ENCODE data around the gene STMN1. TPM values are rescaled to one million over a fixed set of nuclear protein-coding genes. Genes with fewer than 3 reads are reported as not detected.

STMN1 gene
- total and polyA plus RNA-seq, 3 experiments from 2014 or later: 88.7 to 325 (median 306) TPM

DNA sequence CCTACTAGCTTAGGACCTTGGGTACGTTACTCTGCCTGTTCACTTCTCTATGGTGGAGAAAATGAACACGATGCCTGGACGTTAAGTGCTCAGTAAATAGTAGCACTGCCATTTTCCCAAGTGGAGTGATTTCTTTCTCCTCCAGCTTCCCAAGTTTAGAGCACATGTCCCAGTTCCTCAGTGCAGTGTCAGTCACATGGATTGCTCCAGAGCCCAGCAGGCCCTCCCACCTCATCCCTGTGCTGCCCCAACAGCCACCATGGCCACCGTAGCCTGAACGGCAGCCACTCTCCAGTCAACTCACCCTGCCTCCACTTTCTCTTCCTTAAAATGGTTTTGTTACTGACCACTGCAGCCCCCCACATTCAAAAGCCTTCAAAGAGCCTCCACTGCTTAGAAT lies 8.5 kb downstream of the STMN1 start:
- CTCF ChIA-PET: interaction anchor here (1.0 to 5.3 kb wide), 4 partner anchors 7 to 272 kb away, joined by 3 to 204 read pairs (median 26); partner anchors contain the start of genes PAFAH2 and ZNF593
- no peak for DNase-seq
- peaks cover 2 to 32% (median 5%) of the 10 kb centered on the region in 3 donors for H3K36me3 Mint-ChIP-seq
- Histone ChIP-seq H3K27me3 (ENCODE audit: insufficient read depth, low read length, poor library complexity, severe bottlenecking) (no peaks in the 10 kb centered on the region), H3K36me3 (ENCODE audit: insufficient read depth, low read length) (no peaks in the 10 kb centered on the region), H3K4me1 (ENCODE audit: insufficient read depth, low read length) (peaks cover 5% of the 10 kb centered on the region), H3K9me3 (ENCODE audit: low read length) (no peaks in the 10 kb centered on the region), H3K27ac (ENCODE audit: low read depth, low read length) (no peak overlapping the region), H3K4me3 (ENCODE audit: low read length) (no peak overlapping the region)
- H3K27me3 Mint-ChIP-seq: no peaks in the 10 kb centered on the region
- no peaks in the 10 kb centered on the region for H3K9me3 Mint-ChIP-seq
- POLR2A ChIA-PET: no interaction called here
- peaks cover 7 to 9% (median 9%) of the 10 kb centered on the region in 3 donors for H3K4me1 Mint-ChIP-seq
- H3K27ac Mint-ChIP-seq: no peak overlapping the region
- no peak overlapping the region for H3K4me3 Mint-ChIP-seq

DNA sequence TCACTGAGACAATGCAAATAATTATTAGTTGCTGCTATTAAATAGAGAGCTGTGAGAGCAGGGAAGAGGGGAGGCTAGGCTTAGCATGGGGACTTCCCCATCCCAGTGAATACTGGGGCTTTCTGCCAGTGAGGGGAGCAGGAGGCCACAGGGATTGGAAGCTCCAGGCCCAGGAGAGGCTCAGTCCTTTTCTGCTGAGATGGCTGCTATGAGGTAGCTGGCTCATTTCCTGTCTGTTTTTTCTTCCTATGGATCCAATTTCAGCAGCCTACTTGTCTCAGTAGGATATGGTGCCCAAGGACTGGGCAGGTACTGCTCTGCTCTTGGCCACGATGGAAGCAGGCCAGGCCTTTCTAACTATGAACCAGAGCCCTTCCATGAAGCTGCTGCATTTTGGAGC lies 10.0 kb downstream of the STMN1 start:
- no peak overlapping the region for H3K4me3 ChIP-seq (ENCODE audit: low read length)
- Mint-ChIP-seq H3K4me1 (peaks cover 7 to 9% (median 9%) of the 10 kb centered on the region in 3 donors), H3K9me3 (no peaks in the 10 kb centered on the region), H3K27ac (no peak overlapping the region), H3K4me3 (no peak overlapping the region), H3K27me3 (no peaks in the 10 kb centered on the region), H3K36me3 (peaks cover 0 to 24% (median 5%) of the 10 kb centered on the region in 3 donors)
- POLR2A ChIA-PET: interaction anchor here (0.8 to 2.5 kb wide), 3 partner anchors 9 to 102 kb away, joined by 4 to 21 read pairs (median 16); partner anchors contain the start of gene PAFAH2
- H3K27ac ChIP-seq (ENCODE audit: low read depth, low read length): no peak overlapping the region
- H3K27me3 ChIP-seq (ENCODE audit: insufficient read depth, low read length, poor library complexity, severe bottlenecking): no peaks in the 10 kb centered on the region
- no peak for DNase-seq
- no peaks in the 10 kb centered on the region for H3K9me3 ChIP-seq (ENCODE audit: low read length)
- no peaks in the 10 kb centered on the region for H3K36me3 ChIP-seq (ENCODE audit: insufficient read depth, low read length)
- CTCF ChIA-PET: interaction anchor here (0.6 to 5.3 kb wide), 23 partner anchors 8 to 266 kb away, joined by 3 to 204 read pairs (median 7); partner anchors contain the start of genes PAFAH2 and PAQR7
- H3K4me1 ChIP-seq (ENCODE audit: insufficient read depth, low read length): peaks cover 5% of the 10 kb centered on the region

DNA sequence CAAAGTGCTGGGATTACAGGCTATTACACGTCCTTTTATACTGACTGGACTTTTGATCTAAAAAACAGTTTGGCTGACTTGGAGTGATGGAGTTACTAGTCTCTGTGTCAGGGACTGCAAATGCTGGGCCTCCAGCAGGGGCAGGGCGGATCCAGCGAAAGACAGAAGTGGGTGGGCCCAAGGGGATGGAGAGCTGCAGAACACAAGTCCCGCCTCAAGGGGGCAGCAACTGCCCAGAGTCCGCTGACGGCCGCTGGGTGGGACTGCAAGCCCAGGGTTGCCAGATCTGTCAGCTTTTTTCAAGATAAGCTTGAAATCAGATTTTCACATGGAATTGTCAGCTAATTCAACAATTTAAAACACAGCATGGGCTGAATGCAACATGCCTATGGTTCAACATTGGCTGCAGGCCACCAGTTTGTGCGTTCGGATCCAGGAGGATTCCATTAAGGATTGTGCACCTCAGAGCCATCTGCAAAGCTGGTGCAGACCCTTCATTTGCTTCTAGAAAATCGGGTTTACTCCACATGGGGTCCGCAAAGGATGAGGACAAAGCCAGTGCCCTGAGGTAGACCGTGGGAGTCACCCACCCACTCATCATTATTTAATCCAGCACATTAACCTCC lies 10.7 kb downstream of the STMN1 start:
- Mint-ChIP-seq H3K4me3 (no peak overlapping the region), H3K9me3 (no peaks in the 10 kb centered on the region), H3K36me3 (peaks cover 0 to 16% (median 0%) of the 10 kb centered on the region in 3 donors), H3K27ac (peak overlapping the region in 5 of 8 donors; percentile 21 to 64 (median 48)), H3K4me1 (peaks cover 7 to 9% (median 9%) of the 10 kb centered on the region in 3 donors), H3K27me3 (no peaks in the 10 kb centered on the region)
- POLR2A ChIA-PET: interaction anchor here (0.6 to 2.5 kb wide), 5 partner anchors 9 to 464 kb away, joined by 4 to 21 read pairs (median 6); partner anchors contain the start of gene PAFAH2
- H3K27ac ChIP-seq (ENCODE audit: low read depth, low read length): no peak overlapping the region
- no peaks in the 10 kb centered on the region for H3K36me3 ChIP-seq (ENCODE audit: insufficient read depth, low read length)
- H3K27me3 ChIP-seq (ENCODE audit: insufficient read depth, low read length, poor library complexity, severe bottlenecking): no peaks in the 10 kb centered on the region
- peaks cover 5% of the 10 kb centered on the region for H3K4me1 ChIP-seq (ENCODE audit: insufficient read depth, low read length)
- CTCF ChIA-PET: interaction anchor here (0.7 to 5.3 kb wide), 35 partner anchors 9 to 267 kb away, joined by 3 to 204 read pairs (median 6); partner anchors contain the start of genes MTFR1L, PAFAH2, PAQR7 and TRIM63
- H3K9me3 ChIP-seq (ENCODE audit: low read length): no peaks in the 10 kb centered on the region
- DNase-seq: peak; percentile 85 to 93 (median 90)
- H3K4me3 ChIP-seq (ENCODE audit: low read length): no peak overlapping the region

DNA sequence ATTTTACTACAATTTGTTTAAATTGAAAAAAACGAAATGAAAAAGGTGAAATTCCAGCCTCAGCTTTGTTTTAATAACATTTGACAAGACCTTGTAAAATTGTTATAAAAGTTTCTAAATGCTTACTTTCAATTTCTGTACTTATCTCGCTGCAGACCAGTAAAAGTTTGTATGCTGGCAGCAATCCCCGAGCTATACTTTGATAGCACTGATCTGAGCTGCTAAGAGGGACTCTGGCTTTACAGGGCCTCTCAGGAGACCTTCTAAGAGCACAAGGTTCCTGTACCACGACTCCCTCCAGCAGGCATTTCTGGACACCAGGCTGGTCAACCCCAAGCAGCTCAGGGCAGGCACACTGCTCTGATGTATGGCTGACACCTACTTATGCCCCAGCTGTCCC lies 13.1 kb downstream of the STMN1 start:
- Mint-ChIP-seq H3K9me3 (no peaks in the 10 kb centered on the region), H3K27ac (no peak overlapping the region), H3K27me3 (no peaks in the 10 kb centered on the region), H3K36me3 (no peaks in the 10 kb centered on the region), H3K4me3 (no peak overlapping the region), H3K4me1 (peaks cover 7 to 9% (median 9%) of the 10 kb centered on the region in 3 donors)
- Histone ChIP-seq H3K4me1 (ENCODE audit: insufficient read depth, low read length) (peaks cover 5% of the 10 kb centered on the region), H3K4me3 (ENCODE audit: low read length) (no peak overlapping the region), H3K9me3 (ENCODE audit: low read length) (no peaks in the 10 kb centered on the region), H3K27ac (ENCODE audit: low read depth, low read length) (no peak overlapping the region), H3K27me3 (ENCODE audit: insufficient read depth, low read length, poor library complexity, severe bottlenecking) (no peaks in the 10 kb centered on the region), H3K36me3 (ENCODE audit: insufficient read depth, low read length) (no peaks in the 10 kb centered on the region)
- POLR2A ChIA-PET: interaction anchor here (0.5 kb wide), 1 partner anchor 108 kb away, joined by 3 read pairs; no protein-coding TSS in a partner anchor
- DNase-seq: no peak
- CTCF ChIA-PET: interaction anchor here (1.1 to 2.9 kb wide), 4 partner anchors 8 to 109 kb away, joined by 3 to 15 read pairs (median 4); partner anchors contain the start of gene PAFAH2

DNA sequence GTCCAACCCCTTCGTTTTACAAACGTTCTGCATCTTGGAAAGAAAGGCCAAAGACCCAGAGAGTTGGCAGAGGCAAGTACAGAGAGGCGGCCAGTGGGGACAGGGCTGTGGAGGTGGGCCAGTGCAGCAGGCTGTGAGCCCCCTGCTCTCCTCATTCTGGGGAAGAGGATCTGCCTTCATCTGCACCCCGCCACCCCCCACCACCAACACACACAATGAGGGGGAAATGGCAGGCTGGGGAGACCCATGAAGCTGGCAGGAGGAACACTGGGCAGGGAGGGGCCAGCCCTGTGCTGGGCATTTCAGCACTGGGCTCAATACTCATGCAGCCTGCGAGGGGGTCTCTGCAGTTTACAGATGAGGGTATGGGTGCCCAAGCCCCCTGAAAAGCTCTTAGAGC lies 14.6 kb downstream of the STMN1 start:
- H3K4me1 ChIP-seq (ENCODE audit: insufficient read depth, low read length): peaks cover 5% of the 10 kb centered on the region
- peak in 1 of 5 donors; percentile 13 for DNase-seq
- no peaks in the 10 kb centered on the region for H3K27me3 ChIP-seq (ENCODE audit: insufficient read depth, low read length, poor library complexity, severe bottlenecking)
- H3K27ac ChIP-seq (ENCODE audit: low read depth, low read length): no peak overlapping the region
- H3K9me3 Mint-ChIP-seq: no peaks in the 10 kb centered on the region
- no peaks in the 10 kb centered on the region for H3K36me3 ChIP-seq (ENCODE audit: insufficient read depth, low read length)
- no peaks in the 10 kb centered on the region for H3K27me3 Mint-ChIP-seq
- no peak overlapping the region for H3K27ac Mint-ChIP-seq
- ChIA-PET CTCF (interaction anchor here (0.6 to 2.9 kb wide), 4 partner anchors 16 to 143 kb away, joined by 3 to 15 read pairs (median 4); partner anchors contain the start of genes PAFAH2 and PAQR7), POLR2A (interaction anchor here (0.7 kb wide), 1 partner anchor 283 kb away, joined by 5 read pairs; no protein-coding TSS in a partner anchor)
- no peak overlapping the region for H3K4me3 ChIP-seq (ENCODE audit: low read length)
- no peaks in the 10 kb centered on the region for H3K9me3 ChIP-seq (ENCODE audit: low read length)
- peaks cover 7 to 9% (median 9%) of the 10 kb centered on the region in 3 donors for H3K4me1 Mint-ChIP-seq
- no peak overlapping the region for H3K4me3 Mint-ChIP-seq
- H3K36me3 Mint-ChIP-seq: no peaks in the 10 kb centered on the region

DNA sequence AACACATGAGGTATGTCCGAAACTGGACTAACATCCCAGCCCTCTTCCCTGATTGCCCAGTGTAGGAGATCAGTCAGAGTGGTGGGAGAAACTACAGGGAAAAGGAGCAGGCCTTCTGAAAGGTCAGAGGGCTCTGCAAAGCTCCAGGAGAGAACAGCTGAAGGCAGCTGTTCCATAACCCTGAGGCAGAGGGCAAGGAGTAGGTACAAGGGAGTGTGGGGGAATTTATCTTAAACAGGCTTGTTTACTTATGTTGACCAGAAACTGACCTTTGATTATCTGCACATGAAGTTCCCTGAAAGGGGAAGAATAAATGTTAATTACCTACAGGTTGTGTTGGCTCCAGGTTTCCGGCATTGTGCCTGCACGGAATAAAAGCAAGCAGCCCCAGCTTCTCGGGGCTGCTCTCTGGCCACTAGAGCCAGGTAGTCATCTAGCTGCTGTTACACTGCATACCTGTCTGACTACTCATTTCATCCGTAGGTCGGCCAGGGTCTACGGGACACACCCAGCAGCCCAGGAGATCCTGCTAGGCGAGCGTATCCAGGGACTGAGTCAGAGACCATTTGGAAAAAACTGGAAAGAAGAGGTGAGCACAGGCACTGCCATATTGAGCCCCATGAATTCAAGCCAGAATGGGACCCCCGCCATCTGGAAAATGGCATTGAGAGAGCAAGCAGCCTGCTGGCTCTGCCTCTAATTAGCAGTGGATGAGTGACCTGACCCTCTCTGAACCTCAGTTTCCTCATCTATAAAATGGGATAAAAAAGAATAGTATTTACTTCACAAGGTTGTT lies 15.8 kb downstream of the STMN1 start:
- CTCF ChIA-PET: interaction anchor here (1.6 kb wide), 1 partner anchor 15 kb away, joined by 5 read pairs; the partner anchor contains the start of gene PAQR7
- Mint-ChIP-seq H3K27me3 (no peaks in the 10 kb centered on the region), H3K4me3 (no peak overlapping the region), H3K27ac (peak overlapping the region in 2 of 8 donors; percentile 46 to 57), H3K4me1 (peaks cover 3 to 4% (median 4%) of the 10 kb centered on the region in 3 donors), H3K36me3 (no peaks in the 10 kb centered on the region), H3K9me3 (no peaks in the 10 kb centered on the region)
- peaks cover under 1% of the 10 kb centered on the region for H3K4me1 ChIP-seq (ENCODE audit: insufficient read depth, low read length)
- DNase-seq: peak in 1 of 5 donors; percentile 3
- no peaks in the 10 kb centered on the region for H3K27me3 ChIP-seq (ENCODE audit: insufficient read depth, low read length, poor library complexity, severe bottlenecking)
- POLR2A ChIA-PET: no interaction called here
- H3K9me3 ChIP-seq (ENCODE audit: low read length): no peaks in the 10 kb centered on the region
- H3K4me3 ChIP-seq (ENCODE audit: low read length): no peak overlapping the region
- no peak overlapping the region for H3K27ac ChIP-seq (ENCODE audit: low read depth, low read length)
- no peaks in the 10 kb centered on the region for H3K36me3 ChIP-seq (ENCODE audit: insufficient read depth, low read length)

DNA sequence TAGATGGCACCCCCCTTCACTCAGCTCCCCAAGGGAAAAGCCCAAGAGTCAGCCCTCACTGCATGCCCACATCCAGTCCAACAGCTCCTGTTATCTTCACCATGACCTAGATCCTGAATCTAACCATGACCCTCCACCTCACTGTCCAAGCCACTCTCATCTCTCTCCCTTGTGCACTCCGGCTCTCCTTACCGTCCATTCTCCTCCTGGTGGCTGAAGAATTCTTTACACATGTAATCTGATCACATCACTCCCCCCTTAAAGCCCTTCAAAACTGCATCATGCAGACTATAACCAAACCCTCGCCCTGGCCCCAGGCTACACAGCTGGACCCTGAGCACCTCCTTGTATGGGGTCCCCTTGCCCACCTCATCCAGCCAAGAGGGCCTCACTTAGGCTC lies 16.7 kb downstream of the STMN1 start:
- Histone ChIP-seq H3K36me3 (ENCODE audit: insufficient read depth, low read length) (no peaks in the 10 kb centered on the region), H3K4me3 (ENCODE audit: low read length) (no peak overlapping the region), H3K9me3 (ENCODE audit: low read length) (no peaks in the 10 kb centered on the region), H3K27ac (ENCODE audit: low read depth, low read length) (no peak overlapping the region), H3K4me1 (ENCODE audit: insufficient read depth, low read length) (no peaks in the 10 kb centered on the region), H3K27me3 (ENCODE audit: insufficient read depth, low read length, poor library complexity, severe bottlenecking) (no peaks in the 10 kb centered on the region)
- Mint-ChIP-seq H3K27me3 (no peaks in the 10 kb centered on the region), H3K36me3 (no peaks in the 10 kb centered on the region), H3K27ac (peak overlapping the region in 1 of 8 donors; percentile 44), H3K4me1 (no peaks in the 10 kb centered on the region), H3K4me3 (no peak overlapping the region), H3K9me3 (no peaks in the 10 kb centered on the region)
- DNase-seq: no peak
- CTCF ChIA-PET: interaction anchor here (1.9 kb wide), 1 partner anchor 108 kb away, joined by 5 read pairs; the partner anchor contains the start of gene PAFAH2
- POLR2A ChIA-PET: no interaction called here
